Ishikawa (cell line): ENCODE data around the gene RNF121.

ENCODE experiments used
- CEBPB ChIP-seq: IDR thresholded peaks from 2 replicates; pipeline ENCODE4 v1.6.1; 2012
- CREB1 ChIP-seq: IDR thresholded peaks from 2 replicates; pipeline ENCODE4 v1.6.1; 2012; ENCODE audit warnings: low read depth
- EGR1 ChIP-seq: IDR thresholded peaks from 2 replicates; pipeline ENCODE4 v1.6.1; 2012
- EP300 ChIP-seq: IDR thresholded peaks from 2 replicates; pipeline ENCODE4 v1.6.1; 2012; ENCODE audit warnings: borderline replicate concordance
- FOXM1 ChIP-seq: IDR thresholded peaks from 2 replicates; pipeline ENCODE4 v1.6.1; 2012; ENCODE audit warnings: low read depth, borderline replicate concordance
- NFIC ChIP-seq: IDR thresholded peaks from 2 replicates; pipeline ENCODE4 v1.6.1; 2012
- RAD21 ChIP-seq: IDR thresholded peaks from 2 replicates; pipeline ENCODE4 v1.6.1; 2012; ENCODE audit warnings: low read depth
- TAF1 ChIP-seq: IDR thresholded peaks from 2 replicates; pipeline ENCODE4 v1.6.1; 2012; ENCODE audit warnings: low read depth, mild to moderate bottlenecking
- TCF12 ChIP-seq: IDR thresholded peaks from 2 replicates; pipeline ENCODE4 v1.6.1; 2012; ENCODE audit warnings: low read depth
- TEAD4 ChIP-seq: IDR thresholded peaks from 2 replicates; pipeline ENCODE4 v1.6.1; 2012
- YY1 ChIP-seq: IDR thresholded peaks from 2 replicates; pipeline ENCODE4 v1.6.1; 2012; ENCODE audit warnings: low read depth
- ZBTB7A ChIP-seq: IDR thresholded peaks from 2 replicates; pipeline ENCODE4 v1.6.1; 2012; ENCODE audit warnings: low read depth
- TF ChIP-seq, protein P1 (sequence below): IDR thresholded peaks from 2 replicates; pipeline ENCODE4 v1.6.1; 2012
- TF ChIP-seq, protein P2 (sequence below): IDR thresholded peaks from 2 replicates; pipeline ENCODE4 v1.6.1; 2012
- TF ChIP-seq, protein P3 (sequence below): IDR thresholded peaks from 2 replicates; pipeline ENCODE4 v1.6.1; 2012; ENCODE audit warnings: low read depth, mild to moderate bottlenecking

Gene RNF121

DNA sequence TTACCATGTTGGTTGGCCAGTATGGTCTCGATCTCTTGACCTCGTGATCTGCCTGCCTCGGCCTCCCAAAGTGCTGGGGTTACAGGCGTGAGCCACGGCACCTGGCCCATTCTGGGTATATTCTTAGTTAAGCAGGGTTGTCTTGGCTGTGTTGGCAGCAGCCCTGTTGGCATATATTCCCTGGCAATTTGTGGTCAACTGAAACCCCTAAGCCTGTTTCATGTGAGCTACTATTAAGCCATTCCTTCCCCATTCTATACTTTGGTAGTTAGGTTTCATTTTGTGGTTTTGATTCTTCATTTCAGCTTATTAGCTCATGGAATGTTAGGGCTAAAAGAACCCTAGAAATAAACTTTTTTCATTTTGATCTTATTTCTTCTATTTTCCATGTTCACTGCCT is 47.7 kb downstream of the RNF121 start:
- no peak for TF ChIP-seq YY1

DNA sequence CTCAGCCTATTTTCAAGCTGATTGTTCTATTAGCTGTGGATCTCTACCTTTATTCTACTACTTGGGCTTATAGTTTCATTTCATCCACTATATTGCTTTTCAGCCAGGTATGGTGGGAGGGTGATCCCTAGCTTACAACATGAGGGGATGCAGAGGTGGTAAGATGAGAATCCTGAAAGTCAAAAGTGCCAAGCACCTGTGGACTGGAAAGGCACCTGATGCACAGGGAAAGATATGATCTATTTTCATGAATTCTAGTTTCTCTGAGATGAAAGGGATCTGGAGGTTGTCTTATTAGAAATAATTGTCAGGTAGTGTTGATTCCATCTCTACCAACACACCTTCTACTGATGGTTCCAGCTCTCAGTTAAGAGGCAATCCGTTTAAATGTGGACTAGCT is 48.2 kb downstream of the RNF121 start:
- TF ChIP-seq EP300 (no peak), FOXM1 (no peak), CEBPB (no peak), TEAD4 (no peak), TCF12 (no peak), RAD21 (no peak), ZBTB7A (no peak), NFIC (no peak), TAF1 (no peak), EGR1 (no peak), YY1 (no peak), CREB1 (no peak)
- TF ChIP-seq, protein P1, sequence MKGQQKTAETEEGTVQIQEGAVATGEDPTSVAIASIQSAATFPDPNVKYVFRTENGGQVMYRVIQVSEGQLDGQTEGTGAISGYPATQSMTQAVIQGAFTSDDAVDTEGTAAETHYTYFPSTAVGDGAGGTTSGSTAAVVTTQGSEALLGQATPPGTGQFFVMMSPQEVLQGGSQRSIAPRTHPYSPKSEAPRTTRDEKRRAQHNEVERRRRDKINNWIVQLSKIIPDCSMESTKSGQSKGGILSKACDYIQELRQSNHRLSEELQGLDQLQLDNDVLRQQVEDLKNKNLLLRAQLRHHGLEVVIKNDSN: no peak
- TF ChIP-seq, protein P2, sequence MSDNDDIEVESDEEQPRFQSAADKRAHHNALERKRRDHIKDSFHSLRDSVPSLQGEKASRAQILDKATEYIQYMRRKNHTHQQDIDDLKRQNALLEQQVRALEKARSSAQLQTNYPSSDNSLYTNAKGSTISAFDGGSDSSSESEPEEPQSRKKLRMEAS: no peak
- TF ChIP-seq, protein P3, sequence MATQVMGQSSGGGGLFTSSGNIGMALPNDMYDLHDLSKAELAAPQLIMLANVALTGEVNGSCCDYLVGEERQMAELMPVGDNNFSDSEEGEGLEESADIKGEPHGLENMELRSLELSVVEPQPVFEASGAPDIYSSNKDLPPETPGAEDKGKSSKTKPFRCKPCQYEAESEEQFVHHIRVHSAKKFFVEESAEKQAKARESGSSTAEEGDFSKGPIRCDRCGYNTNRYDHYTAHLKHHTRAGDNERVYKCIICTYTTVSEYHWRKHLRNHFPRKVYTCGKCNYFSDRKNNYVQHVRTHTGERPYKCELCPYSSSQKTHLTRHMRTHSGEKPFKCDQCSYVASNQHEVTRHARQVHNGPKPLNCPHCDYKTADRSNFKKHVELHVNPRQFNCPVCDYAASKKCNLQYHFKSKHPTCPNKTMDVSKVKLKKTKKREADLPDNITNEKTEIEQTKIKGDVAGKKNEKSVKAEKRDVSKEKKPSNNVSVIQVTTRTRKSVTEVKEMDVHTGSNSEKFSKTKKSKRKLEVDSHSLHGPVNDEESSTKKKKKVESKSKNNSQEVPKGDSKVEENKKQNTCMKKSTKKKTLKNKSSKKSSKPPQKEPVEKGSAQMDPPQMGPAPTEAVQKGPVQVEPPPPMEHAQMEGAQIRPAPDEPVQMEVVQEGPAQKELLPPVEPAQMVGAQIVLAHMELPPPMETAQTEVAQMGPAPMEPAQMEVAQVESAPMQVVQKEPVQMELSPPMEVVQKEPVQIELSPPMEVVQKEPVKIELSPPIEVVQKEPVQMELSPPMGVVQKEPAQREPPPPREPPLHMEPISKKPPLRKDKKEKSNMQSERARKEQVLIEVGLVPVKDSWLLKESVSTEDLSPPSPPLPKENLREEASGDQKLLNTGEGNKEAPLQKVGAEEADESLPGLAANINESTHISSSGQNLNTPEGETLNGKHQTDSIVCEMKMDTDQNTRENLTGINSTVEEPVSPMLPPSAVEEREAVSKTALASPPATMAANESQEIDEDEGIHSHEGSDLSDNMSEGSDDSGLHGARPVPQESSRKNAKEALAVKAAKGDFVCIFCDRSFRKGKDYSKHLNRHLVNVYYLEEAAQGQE: no peak

DNA sequence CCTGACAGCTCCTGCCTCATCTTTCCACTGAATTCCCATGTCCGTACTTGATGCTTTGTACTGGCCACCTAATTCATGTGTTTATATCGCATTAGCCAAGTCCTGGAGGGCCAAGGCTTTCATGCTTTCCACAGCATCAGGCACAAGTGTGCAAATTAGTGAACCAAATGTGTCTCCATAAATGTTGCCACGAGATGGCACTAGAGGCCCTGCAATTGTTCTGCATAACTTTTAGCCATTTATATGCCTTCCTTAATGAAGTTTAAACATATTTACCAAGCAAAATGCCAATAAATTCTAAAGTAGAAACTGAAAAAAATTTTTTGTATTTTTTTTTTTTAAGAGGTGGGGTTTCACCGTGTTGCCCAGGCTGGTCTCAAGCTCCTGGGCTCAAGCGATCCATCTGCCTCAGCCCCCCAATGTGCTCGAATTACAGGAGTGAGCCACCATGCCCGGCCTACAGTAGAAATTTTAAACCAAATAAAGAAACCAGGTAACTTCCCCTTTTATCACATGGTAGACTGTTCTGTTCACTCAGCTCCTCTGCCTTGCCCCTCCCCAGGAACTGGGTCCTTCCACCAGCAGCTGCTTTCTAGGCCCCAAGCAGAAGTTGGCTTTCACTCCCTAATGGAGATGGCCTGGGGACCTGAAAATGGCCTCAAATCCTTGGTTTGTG is 49.0 kb downstream of the RNF121 start:
- no peak for TF ChIP-seq NFIC
- TF ChIP-seq, protein P2: no peak
- TF ChIP-seq RAD21: peak; percentile 75

DNA sequence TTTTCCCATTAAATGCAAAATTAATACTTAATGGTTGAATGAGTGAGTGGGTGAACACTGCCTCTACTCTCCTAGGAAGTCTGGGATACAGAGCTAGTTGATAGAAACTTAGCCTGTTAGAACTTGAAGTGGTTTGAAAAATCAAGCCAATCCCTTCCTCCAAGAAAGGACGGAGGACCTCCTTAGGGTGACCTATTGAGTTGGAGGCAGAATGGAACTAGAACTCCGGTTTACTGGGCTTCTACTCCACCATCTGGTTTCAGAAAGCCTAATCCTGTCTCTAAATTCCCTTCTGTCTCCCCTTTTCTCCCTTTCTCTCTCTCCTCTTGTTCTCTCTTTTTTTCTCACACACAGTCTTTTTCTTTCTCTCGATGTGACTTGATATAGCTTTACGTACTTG is 50.2 kb downstream of the RNF121 start:
- TF ChIP-seq TEAD4: no peak
- TF ChIP-seq YY1: no peak
- no peak for TF ChIP-seq NFIC
- TF ChIP-seq ZBTB7A: no peak
- no peak for TF ChIP-seq FOXM1
- TF ChIP-seq EP300: no peak
- TF ChIP-seq, protein P2: no peak
- TF ChIP-seq, protein P1: no peak
- no peak for TF ChIP-seq TAF1
- no peak for TF ChIP-seq EGR1
- TF ChIP-seq TCF12: no peak
- TF ChIP-seq RAD21: no peak
- no peak for TF ChIP-seq CREB1
- no peak for TF ChIP-seq CEBPB
- TF ChIP-seq, protein P3: no peak

DNA sequence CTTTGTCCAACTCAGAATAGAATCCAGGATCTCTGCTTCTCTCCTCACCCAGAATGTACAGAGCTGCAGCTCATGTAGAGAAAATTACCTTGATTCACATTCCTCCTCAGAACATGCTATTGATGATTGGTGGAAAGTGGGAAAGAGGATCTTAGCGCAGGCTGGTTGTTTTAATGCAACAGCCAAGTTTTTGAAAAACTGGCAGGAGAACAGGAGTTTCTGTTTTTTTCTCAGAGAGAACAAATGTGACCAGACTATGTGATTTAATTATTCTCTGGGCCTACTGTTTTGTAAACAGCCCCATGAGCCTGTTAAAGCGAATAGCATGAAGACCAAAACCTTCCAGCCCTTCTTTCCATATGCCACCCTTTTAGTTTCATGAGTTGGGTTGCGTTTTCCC is 50.8 kb downstream of the RNF121 start:
- TF ChIP-seq EP300: no peak
- no peak for TF ChIP-seq CREB1
- no peak for TF ChIP-seq CEBPB
- TF ChIP-seq FOXM1: no peak
- TF ChIP-seq TAF1: no peak
- no peak for TF ChIP-seq EGR1
- TF ChIP-seq, protein P2: no peak
- TF ChIP-seq NFIC: no peak
- no peak for TF ChIP-seq RAD21
- no peak for TF ChIP-seq YY1
- TF ChIP-seq ZBTB7A: no peak
- TF ChIP-seq, protein P1: no peak
- TF ChIP-seq TEAD4: no peak
- TF ChIP-seq, protein P3: no peak
- TF ChIP-seq TCF12: no peak
